ENCODE measurements around the gene C11orf58. TPM values are rescaled to one million over a fixed set of nuclear protein-coding genes. Genes with fewer than 3 reads are reported as not detected.

Gene C11orf58
- total RNA-seq, 1 donor from 2014 or later: 143 TPM

GRCh38 chr11:16744128-16744725 is 5.8 kb downstream of the C11orf58 start:
- no peak for TF ChIP-seq CTCF (IDR thresholded peaks at IDR 0.05)
- no peak for DNase-seq (ENCODE audit: extremely low spot score, unreplicated experiment)
- Mint-ChIP-seq H3K27ac (ENCODE audit: unreplicated experiment) (no peak overlapping the region), H3K4me3 (ENCODE audit: unreplicated experiment) (no peak overlapping the region), H3K4me1 (ENCODE audit: unreplicated experiment) (peaks cover 22% of the 10 kb centered on the region), H3K9me3 (ENCODE audit: unreplicated experiment) (no peaks in the 10 kb centered on the region), H3K36me3 (ENCODE audit: unreplicated experiment) (peaks cover 47% of the 10 kb centered on the region), H3K27me3 (ENCODE audit: unreplicated experiment) (no peaks in the 10 kb centered on the region)

- H3K27ac Mint-ChIP-seq (ENCODE audit: unreplicated experiment): no peak overlapping the region
- no peak for TF ChIP-seq CTCF (IDR thresholded peaks at IDR 0.05)
- no peaks in the 10 kb centered on the region for H3K9me3 Mint-ChIP-seq (ENCODE audit: unreplicated experiment)
- H3K36me3 Mint-ChIP-seq (ENCODE audit: unreplicated experiment): peaks cover 59% of the 10 kb centered on the region
- DNase-seq (ENCODE audit: extremely low spot score, unreplicated experiment): no peak
- H3K27me3 Mint-ChIP-seq (ENCODE audit: unreplicated experiment): no peaks in the 10 kb centered on the region
- no peak overlapping the region for H3K4me3 Mint-ChIP-seq (ENCODE audit: unreplicated experiment)
- H3K4me1 Mint-ChIP-seq (ENCODE audit: unreplicated experiment): peaks cover 21% of the 10 kb centered on the region
Observed at GRCh38 chr11:16745950-16746605, 7.6 kb downstream of the C11orf58 start.

GRCh38 chr11:16749092-16749491 is 10.6 kb downstream of the C11orf58 start:
- Mint-ChIP-seq H3K4me1 (ENCODE audit: unreplicated experiment) (peaks cover 3% of the 10 kb centered on the region), H3K27ac (ENCODE audit: unreplicated experiment) (no peak overlapping the region), H3K36me3 (ENCODE audit: unreplicated experiment) (peaks cover 72% of the 10 kb centered on the region), H3K4me3 (ENCODE audit: unreplicated experiment) (no peak overlapping the region), H3K27me3 (ENCODE audit: unreplicated experiment) (no peaks in the 10 kb centered on the region), H3K9me3 (ENCODE audit: unreplicated experiment) (no peaks in the 10 kb centered on the region)
- DNase-seq (ENCODE audit: extremely low spot score, unreplicated experiment): no peak
- TF ChIP-seq CTCF (IDR thresholded peaks at IDR 0.05): no peak

GRCh38 chr11:16749666-16750065 is 11.2 kb downstream of the C11orf58 start:
- no peak for DNase-seq (ENCODE audit: extremely low spot score, unreplicated experiment)
- Mint-ChIP-seq H3K36me3 (ENCODE audit: unreplicated experiment) (peaks cover 70% of the 10 kb centered on the region), H3K27ac (ENCODE audit: unreplicated experiment) (no peak overlapping the region), H3K4me3 (ENCODE audit: unreplicated experiment) (no peak overlapping the region), H3K9me3 (ENCODE audit: unreplicated experiment) (no peaks in the 10 kb centered on the region), H3K4me1 (ENCODE audit: unreplicated experiment) (peaks cover 3% of the 10 kb centered on the region), H3K27me3 (ENCODE audit: unreplicated experiment) (no peaks in the 10 kb centered on the region)
- no peak for TF ChIP-seq CTCF (IDR thresholded peaks at IDR 0.05)

DNA sequence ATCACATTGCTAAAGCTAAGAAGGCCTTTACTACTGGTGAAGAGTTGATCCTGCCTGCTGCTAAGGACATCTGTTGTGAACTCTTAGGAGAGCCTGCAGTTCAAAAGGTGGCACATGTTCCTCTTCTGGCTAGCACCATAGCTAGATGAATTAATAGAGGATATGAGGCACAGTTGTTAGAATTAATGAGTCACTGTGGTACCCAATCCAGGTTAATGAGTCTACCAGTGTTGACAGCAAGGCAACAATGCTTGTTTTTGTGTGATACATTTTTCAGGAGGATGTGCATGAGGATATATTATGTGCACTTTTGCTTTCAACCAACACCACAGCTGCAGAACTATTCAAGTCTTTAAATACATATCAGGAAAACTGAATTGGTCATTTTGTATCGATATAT is 12.0 kb downstream of the C11orf58 start:
- H3K4me1 Mint-ChIP-seq (ENCODE audit: unreplicated experiment): peaks cover under 1% of the 10 kb centered on the region
- no peaks in the 10 kb centered on the region for H3K9me3 Mint-ChIP-seq (ENCODE audit: unreplicated experiment)
- peaks cover 67% of the 10 kb centered on the region for H3K36me3 Mint-ChIP-seq (ENCODE audit: unreplicated experiment)
- H3K27me3 Mint-ChIP-seq (ENCODE audit: unreplicated experiment): no peaks in the 10 kb centered on the region
- DNase-seq (ENCODE audit: extremely low spot score, unreplicated experiment): no peak
- H3K4me3 Mint-ChIP-seq (ENCODE audit: unreplicated experiment): no peak overlapping the region
- TF ChIP-seq CTCF (IDR thresholded peaks at IDR 0.05): no peak
- no peak overlapping the region for H3K27ac Mint-ChIP-seq (ENCODE audit: unreplicated experiment)
